ENCODE measurements around the gene RALGPS1. TPM values are rescaled to one million over a fixed set of nuclear protein-coding genes. Genes with fewer than 3 reads are reported as not detected.

RALGPS1 gene
- polyA plus RNA-seq, 1 experiment = 1.7 TPM

DNA sequence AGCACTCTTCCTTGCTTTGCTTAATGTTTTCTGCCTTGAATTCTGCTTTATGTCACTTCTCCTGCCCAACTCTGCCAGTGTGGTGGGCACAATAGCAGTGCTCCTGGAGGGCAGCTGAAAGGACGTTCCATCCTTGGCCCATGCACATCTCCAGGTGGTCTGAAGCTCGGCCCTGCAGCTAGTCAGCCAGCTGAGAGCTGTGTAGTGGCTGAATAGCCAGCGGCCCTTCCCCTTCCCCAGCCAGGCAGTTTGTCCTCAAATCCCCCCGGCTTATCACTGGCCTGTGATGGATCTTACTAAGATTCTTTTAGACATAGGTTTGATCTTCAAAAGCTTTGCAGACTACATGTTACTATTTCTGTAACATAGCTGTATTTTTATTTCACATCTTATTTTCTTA is 250.5 kb downstream of the RALGPS1 start:
- no peak overlapping the region for H3K4me3 ChIP-seq (ENCODE audit: low read depth, low read length)
- no peak for DNase-seq (ENCODE audit: low read depth)
- H3K27me3 ChIP-seq (ENCODE audit: control insufficient read depth, insufficient read depth, low read length) = no peaks in the 10 kb centered on the region
- H3K36me3 ChIP-seq (ENCODE audit: control insufficient read depth, insufficient read depth, low read length) = no peaks in the 10 kb centered on the region
- TF ChIP-seq, protein P1, sequence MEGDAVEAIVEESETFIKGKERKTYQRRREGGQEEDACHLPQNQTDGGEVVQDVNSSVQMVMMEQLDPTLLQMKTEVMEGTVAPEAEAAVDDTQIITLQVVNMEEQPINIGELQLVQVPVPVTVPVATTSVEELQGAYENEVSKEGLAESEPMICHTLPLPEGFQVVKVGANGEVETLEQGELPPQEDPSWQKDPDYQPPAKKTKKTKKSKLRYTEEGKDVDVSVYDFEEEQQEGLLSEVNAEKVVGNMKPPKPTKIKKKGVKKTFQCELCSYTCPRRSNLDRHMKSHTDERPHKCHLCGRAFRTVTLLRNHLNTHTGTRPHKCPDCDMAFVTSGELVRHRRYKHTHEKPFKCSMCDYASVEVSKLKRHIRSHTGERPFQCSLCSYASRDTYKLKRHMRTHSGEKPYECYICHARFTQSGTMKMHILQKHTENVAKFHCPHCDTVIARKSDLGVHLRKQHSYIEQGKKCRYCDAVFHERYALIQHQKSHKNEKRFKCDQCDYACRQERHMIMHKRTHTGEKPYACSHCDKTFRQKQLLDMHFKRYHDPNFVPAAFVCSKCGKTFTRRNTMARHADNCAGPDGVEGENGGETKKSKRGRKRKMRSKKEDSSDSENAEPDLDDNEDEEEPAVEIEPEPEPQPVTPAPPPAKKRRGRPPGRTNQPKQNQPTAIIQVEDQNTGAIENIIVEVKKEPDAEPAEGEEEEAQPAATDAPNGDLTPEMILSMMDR (IDR thresholded peaks at IDR 0.05; ENCODE audit: insufficient read depth, low read depth, low read length) = no peak
- ChIA-PET CTCF (no interaction called here), POLR2A (no interaction called here)

DNA sequence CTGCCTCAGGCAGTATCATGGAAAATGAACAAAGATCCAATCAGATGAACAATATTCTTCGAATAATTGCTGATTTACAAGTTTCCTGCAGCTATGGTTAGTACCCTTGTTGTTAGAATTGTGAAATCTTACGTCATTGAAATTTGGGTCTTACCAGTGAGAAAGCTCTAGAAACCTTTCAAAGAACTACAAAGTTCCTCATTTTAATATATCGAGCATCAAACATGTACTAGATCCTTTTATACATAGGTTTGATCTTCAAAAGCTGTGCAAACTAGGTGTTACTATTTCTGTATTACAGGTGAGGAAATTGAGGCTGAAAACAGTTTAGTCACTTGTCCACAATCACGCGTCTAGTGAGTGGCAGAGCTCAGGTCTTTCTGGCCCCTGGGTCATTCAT is 251.5 kb downstream of the RALGPS1 start:
- POLR2A ChIA-PET = no interaction called here
- CTCF ChIA-PET = interaction anchor here (0.6 to 0.7 kb wide), 3 partner anchors 9 to 201 kb away, joined by 3 read pairs; no protein-coding TSS in a partner anchor
- DNase-seq (ENCODE audit: low read depth) = no peak
- Histone ChIP-seq H3K36me3 (ENCODE audit: control insufficient read depth, insufficient read depth, low read length) (no peaks in the 10 kb centered on the region), H3K27me3 (ENCODE audit: control insufficient read depth, insufficient read depth, low read length) (no peaks in the 10 kb centered on the region), H3K4me3 (ENCODE audit: low read depth, low read length) (no peak overlapping the region)
- TF ChIP-seq, protein P1 (IDR thresholded peaks at IDR 0.05; ENCODE audit: insufficient read depth, low read depth, low read length) = no peak

DNA sequence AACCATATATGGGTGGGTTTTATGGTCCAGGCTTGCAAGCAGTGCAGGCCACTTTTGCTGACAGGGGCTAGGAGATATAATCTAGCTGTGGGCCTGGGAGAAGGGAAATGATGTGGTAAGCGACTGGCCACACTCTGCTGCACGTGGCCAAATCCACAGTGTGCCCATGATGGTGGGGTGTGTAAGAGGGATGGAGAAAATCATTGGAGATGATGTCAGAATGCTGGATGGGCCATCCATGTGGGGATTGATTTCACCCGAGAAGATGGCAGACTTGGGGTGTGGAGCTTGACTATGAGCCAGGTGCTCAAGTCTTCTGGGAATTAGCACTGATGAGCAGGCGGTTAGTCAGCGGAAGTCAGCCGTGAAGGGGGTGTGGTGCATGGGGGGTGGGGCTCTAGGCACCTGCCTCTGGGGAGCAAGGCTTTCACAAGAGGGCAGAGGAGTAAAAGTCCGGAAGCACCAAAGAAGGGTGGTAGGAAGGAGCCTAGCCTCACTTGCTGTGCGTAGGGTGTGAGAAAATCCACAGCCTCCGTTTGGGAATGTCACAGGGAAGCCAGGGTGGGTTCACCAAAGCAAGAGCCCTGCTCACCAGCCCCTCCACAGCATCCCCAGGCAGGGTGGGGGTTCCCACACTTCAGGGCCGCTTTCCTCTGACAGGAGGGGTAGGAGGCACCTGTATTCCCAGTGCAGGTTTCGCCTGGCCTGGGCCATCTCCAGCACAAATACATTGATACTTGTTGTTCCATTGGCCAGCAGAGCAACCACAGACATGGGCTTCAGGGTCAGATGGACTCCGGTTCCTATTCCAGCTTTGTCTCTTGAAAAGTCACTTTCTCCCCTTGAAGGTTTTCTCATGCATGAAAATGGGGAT is 252.3 kb downstream of the RALGPS1 start:
- no peak overlapping the region for H3K4me3 ChIP-seq (ENCODE audit: low read depth, low read length)
- CTCF ChIA-PET = interaction anchor here (0.6 to 0.7 kb wide), 3 partner anchors 8 to 202 kb away, joined by 3 read pairs; no protein-coding TSS in a partner anchor
- H3K36me3 ChIP-seq (ENCODE audit: control insufficient read depth, insufficient read depth, low read length) = no peaks in the 10 kb centered on the region
- POLR2A ChIA-PET = interaction anchor here (0.7 kb wide), 1 partner anchor 12 kb away, joined by 3 read pairs; no protein-coding TSS in a partner anchor
- TF ChIP-seq, protein P1 (IDR thresholded peaks at IDR 0.05; ENCODE audit: insufficient read depth, low read depth, low read length) = no peak
- DNase-seq (ENCODE audit: low read depth) = no peak
- no peaks in the 10 kb centered on the region for H3K27me3 ChIP-seq (ENCODE audit: control insufficient read depth, insufficient read depth, low read length)

DNA sequence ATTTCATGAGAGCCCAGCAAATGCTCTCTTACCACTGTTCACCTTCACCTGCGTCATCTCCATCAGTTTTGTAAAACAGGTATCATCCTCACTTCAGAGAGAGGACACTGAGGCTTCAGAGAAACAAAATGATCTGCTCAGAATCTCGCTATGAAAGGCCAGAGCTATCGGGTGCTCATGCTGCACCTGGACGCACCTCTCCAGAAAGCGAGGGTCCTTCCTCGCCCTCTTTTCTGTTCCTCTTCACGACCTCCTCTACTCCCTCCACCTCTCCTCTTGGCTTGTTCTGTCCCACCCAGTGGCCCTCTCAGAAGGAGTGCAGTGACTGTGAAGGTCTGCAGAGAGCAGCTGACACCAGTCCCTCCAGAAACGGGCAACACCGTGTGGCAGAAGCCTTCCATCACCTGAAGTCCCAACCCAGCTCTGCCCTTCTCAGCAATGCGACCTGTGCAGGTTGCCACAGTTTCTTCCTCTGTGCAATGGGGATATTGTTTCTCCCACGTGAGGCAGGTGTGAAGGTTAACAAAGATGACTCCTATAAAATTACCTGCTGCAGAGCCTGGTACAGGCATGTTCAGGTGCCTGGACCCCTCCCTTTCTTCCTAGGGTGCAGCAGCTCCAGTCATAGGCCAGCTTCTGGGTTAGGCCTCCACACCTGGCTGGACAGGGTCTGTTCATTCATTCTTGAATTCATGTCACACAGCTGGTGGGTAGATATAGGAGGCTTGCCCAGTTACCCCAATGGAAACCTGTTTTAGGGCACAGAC is 253.2 kb downstream of the RALGPS1 start:
- CTCF ChIA-PET = no interaction called here

More for the DNA sequence above, 253.2 kb downstream of the RALGPS1 start:
- POLR2A ChIA-PET = interaction anchor here (0.6 to 0.7 kb wide), 2 partner anchors 11 to 46 kb away, joined by 3 read pairs; no protein-coding TSS in a partner anchor
- Histone ChIP-seq H3K27me3 (ENCODE audit: control insufficient read depth, insufficient read depth, low read length) (no peaks in the 10 kb centered on the region), H3K36me3 (ENCODE audit: control insufficient read depth, insufficient read depth, low read length) (no peaks in the 10 kb centered on the region), H3K4me3 (ENCODE audit: low read depth, low read length) (no peak overlapping the region)
- no peak for DNase-seq (ENCODE audit: low read depth)
- TF ChIP-seq, protein P1 (IDR thresholded peaks at IDR 0.05; ENCODE audit: insufficient read depth, low read depth, low read length) = no peak

Measured in BJ (cell line).